IPS-18a (cell line): ENCODE data around the gene CDC26.

ENCODE experiments used
- H3K27ac ChIP-seq: one replicate; pipeline ENCODE4 v1.5.1; 2013; ENCODE audit warnings: low read length
- H3K27me3 ChIP-seq: one replicate; pipeline ENCODE4 v1.6.1; 2013; ENCODE audit warnings: mild to moderate bottlenecking, low read length; ENCODE audit not compliant: control insufficient read depth, insufficient read depth
- H3K36me3 ChIP-seq: one replicate; pipeline ENCODE4 v1.6.1; 2013; ENCODE audit warnings: low read depth, low read length; ENCODE audit not compliant: control insufficient read depth
- H3K4me1 ChIP-seq: one replicate; pipeline ENCODE4 v1.6.1; 2013; ENCODE audit warnings: low read depth, low read length; ENCODE audit not compliant: control insufficient read depth
- H3K4me3 ChIP-seq: one replicate; pipeline ENCODE4 v1.5.1; 2013; ENCODE audit warnings: low read length
- H3K9ac ChIP-seq: one replicate; pipeline ENCODE4 v1.6.1; 2013; ENCODE audit warnings: mild to moderate bottlenecking, low read length, moderate library complexity
- H3K9me3 ChIP-seq: one replicate; pipeline ENCODE4 v1.6.1; 2013; ENCODE audit warnings: low read depth, low read length; ENCODE audit not compliant: control insufficient read depth

The CDC26 gene

DNA sequence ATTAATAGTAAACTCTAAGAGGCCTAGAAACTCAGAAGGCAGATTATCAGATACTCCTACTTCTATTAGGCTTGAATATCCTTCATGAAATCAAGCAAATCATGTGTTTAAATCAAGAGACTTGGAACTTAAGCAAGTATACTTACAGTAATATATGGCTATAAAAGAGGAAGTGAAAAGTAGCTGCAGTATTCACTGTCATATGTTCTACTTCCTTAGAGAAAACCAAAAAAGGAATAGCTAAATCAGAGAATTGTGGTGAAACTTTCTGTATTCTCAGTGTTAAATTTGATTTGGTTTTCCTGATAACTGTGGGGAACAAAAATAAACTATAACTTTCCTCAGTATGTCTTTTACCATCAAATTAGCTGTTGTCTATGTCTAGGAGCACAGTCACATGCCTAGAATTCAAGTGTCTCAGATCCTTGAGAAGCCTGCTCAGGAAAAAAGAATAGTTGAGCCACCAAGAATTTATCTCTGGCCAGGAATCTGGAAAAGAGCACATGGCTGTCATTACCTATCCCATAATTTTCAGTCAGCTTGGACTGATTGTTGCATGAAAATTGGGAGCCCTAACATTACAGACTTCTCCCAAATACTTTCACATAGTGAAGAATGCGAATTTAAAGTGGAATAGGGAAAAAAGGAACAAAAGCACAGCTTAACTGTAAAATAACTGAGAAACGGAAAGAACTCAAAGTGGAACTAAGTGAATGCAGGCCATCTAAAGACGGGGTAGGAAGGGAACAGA, 56.0 kb downstream of the CDC26 start:
- Histone ChIP-seq H3K9me3 (no peaks in the 10 kb centered on the region), H3K27me3 (no peaks in the 10 kb centered on the region), H3K9ac (no peak overlapping the region), H3K36me3 (no peaks in the 10 kb centered on the region), H3K27ac (no peak overlapping the region), H3K4me3 (no peak overlapping the region), H3K4me1 (peaks cover 13% of the 10 kb centered on the region)
